DOHH2 (cell line): ENCODE results near the gene DEPDC1B.

Source experiments
- CTCF ChIP-seq: fragments of 200-600 bp; sonication (generic); IDR thresholded peaks from one replicate; pipeline ENCODE4 v1.5.1; 2014; ENCODE audit warnings: antibody characterized with exemption, mild to moderate bottlenecking, low read depth, low read length; ENCODE audit not compliant: poor library complexity, severe bottlenecking
- EZH2phosphoT487 ChIP-seq: fragments of 200-600 bp; sonication (generic); IDR thresholded peaks from 2 replicates; pipeline ENCODE4 v1.6.1; 2017; ENCODE audit warnings: borderline replicate concordance, mild to moderate bottlenecking, antibody characterized with exemption, low read length, moderate library complexity, mixed read lengths

- TF ChIP-seq CTCF (no peak), EZH2phosphoT487 (no peak)
These were observed 1.5 kb upstream of the DEPDC1B start for GRCh38 chr5:60701321-60701968.
